Measurements from ENCODE around the gene IQCH. TPM values are rescaled to one million over a fixed set of nuclear protein-coding genes. Genes with fewer than 3 reads are reported as not detected.

The IQCH gene
- total RNA-seq, 1 experiment from 2014 or later = 1.9 TPM

- no peak for TF ChIP-seq ARID4B (CRISPR knock-in tag; IDR thresholded peaks at IDR 0.05; ENCODE audit: borderline replicate concordance)
- no peak for TF ChIP-seq ZSCAN18 (CRISPR knock-in tag; IDR thresholded peaks at IDR 0.05)
- no peak for TF ChIP-seq HMGXB4 (CRISPR knock-in tag; IDR thresholded peaks at IDR 0.05)
- no peak for TF ChIP-seq FOXP4 (CRISPR knock-in tag; IDR thresholded peaks at IDR 0.05)
- TF ChIP-seq NR3C1 (CRISPR knock-in tag; conservative IDR thresholded peaks at IDR 0.05; ENCODE audit: low read depth) = no peak
- TF ChIP-seq NR2C2 (CRISPR knock-in tag; IDR thresholded peaks at IDR 0.05) = no peak
- TF ChIP-seq JAZF1 (CRISPR knock-in tag; IDR thresholded peaks at IDR 0.05) = no peak
- no peak for TF ChIP-seq SP1 (CRISPR knock-in tag; conservative IDR thresholded peaks at IDR 0.05)
- TF ChIP-seq ZNF281 (CRISPR knock-in tag; IDR thresholded peaks at IDR 0.05) = no peak
These were observed 115.8 kb downstream of the IQCH start (continued) for GRCh38 chr15:67370206-67370954.

- H3K4me1 Mint-ChIP-seq = peaks cover 11% of the 10 kb centered on the region
- DNase-seq (ENCODE audit: low spot score) (no peak), ATAC-seq (no peak)
- no peaks in the 10 kb centered on the region for H3K9me3 Mint-ChIP-seq
- CTCF ChIA-PET = interaction anchor here (1.4 kb wide), 1 partner anchor 61 kb away, joined by 4 read pairs; no protein-coding TSS in a partner anchor
- no peak overlapping the region for H3K27ac Mint-ChIP-seq
- no peaks in the 10 kb centered on the region; the same call in 1 of the 2 replicates for H3K27me3 Mint-ChIP-seq (ENCODE audit: low read depth)
- no peaks in the 10 kb centered on the region for H3K36me3 Mint-ChIP-seq
- POLR2A ChIA-PET = no interaction called here
- H3K4me3 Mint-ChIP-seq = no peak overlapping the region
- no peak for TF ChIP-seq IRF1 (CRISPR knock-in tag; IDR thresholded peaks at IDR 0.05)
- TF ChIP-seq ZNF512 (CRISPR knock-in tag; IDR thresholded peaks at IDR 0.05; ENCODE audit: borderline replicate concordance) = no peak
- no peak for TF ChIP-seq ZNF396 (CRISPR knock-in tag; IDR thresholded peaks at IDR 0.05; ENCODE audit: borderline replicate concordance)
- no peak for TF ChIP-seq CBFB (CRISPR knock-in tag; IDR thresholded peaks at IDR 0.05; ENCODE audit: low read depth)
- TF ChIP-seq USF2 (CRISPR knock-in tag; IDR thresholded peaks at IDR 0.05) = no peak
- no peak for TF ChIP-seq ZNF416 (CRISPR knock-in tag; IDR thresholded peaks at IDR 0.05)
- no peak for TF ChIP-seq ZNF263 (CRISPR knock-in tag; IDR thresholded peaks at IDR 0.05; ENCODE audit: low read depth)
- TF ChIP-seq FOXK1 (CRISPR knock-in tag; IDR thresholded peaks at IDR 0.05) = no peak
- TF ChIP-seq MYBL2 (CRISPR knock-in tag; IDR thresholded peaks at IDR 0.05) = no peak
- no peak for TF ChIP-seq ZNF121 (CRISPR knock-in tag; IDR thresholded peaks at IDR 0.05)
- no peak for TF ChIP-seq TEAD1 (CRISPR knock-in tag; IDR thresholded peaks at IDR 0.05)
These were observed 118.0 kb downstream of the IQCH start for GRCh38 chr15:67372543-67372942.
